ENCODE measurements around the gene LMF2. TPM values are rescaled to one million over a fixed set of nuclear protein-coding genes. Genes with fewer than 3 reads are reported as not detected.
A peak's percentile ranks its signal among the peaks of the same experiment; 100 is the strongest.

LMF2 gene
- total RNA-seq, 2 donors from 2014 or later: 147 to 158 TPM

- Histone ChIP-seq H3K36me3 (replicated peaks in 1 of 2; ENCODE audit: insufficient read depth in 1 of 2, low read depth in 2 of 2) (no peaks in the 10 kb centered on the region), H3K4me1 (peaks cover 51% of the 10 kb centered on the region), H3K9me3 (no peaks in the 10 kb centered on the region), H3K27me3 (no peaks in the 10 kb centered on the region), H3K4me3 (peak overlapping the region; percentile 22 to 39), H3K27ac (peak overlapping the region; percentile 80 to 91 (median 83))
- intact Hi-C loops (cut with DNase I): no loop called here
- WGBS, 2 donors: 12% methylated on average over 17 to 34 of the region's 45 CpGs
- DNase-seq (no peak), ATAC-seq (no peak)
- TF ChIP-seq, protein P1, sequence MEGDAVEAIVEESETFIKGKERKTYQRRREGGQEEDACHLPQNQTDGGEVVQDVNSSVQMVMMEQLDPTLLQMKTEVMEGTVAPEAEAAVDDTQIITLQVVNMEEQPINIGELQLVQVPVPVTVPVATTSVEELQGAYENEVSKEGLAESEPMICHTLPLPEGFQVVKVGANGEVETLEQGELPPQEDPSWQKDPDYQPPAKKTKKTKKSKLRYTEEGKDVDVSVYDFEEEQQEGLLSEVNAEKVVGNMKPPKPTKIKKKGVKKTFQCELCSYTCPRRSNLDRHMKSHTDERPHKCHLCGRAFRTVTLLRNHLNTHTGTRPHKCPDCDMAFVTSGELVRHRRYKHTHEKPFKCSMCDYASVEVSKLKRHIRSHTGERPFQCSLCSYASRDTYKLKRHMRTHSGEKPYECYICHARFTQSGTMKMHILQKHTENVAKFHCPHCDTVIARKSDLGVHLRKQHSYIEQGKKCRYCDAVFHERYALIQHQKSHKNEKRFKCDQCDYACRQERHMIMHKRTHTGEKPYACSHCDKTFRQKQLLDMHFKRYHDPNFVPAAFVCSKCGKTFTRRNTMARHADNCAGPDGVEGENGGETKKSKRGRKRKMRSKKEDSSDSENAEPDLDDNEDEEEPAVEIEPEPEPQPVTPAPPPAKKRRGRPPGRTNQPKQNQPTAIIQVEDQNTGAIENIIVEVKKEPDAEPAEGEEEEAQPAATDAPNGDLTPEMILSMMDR (IDR thresholded peaks at IDR 0.05): no peak
- TF ChIP-seq POLR2A (IDR thresholded peaks at IDR 0.05): no peak
Measured at GRCh38 chr22:50481045-50481439, 26.5 kb downstream of the LMF2 start.

DNA sequence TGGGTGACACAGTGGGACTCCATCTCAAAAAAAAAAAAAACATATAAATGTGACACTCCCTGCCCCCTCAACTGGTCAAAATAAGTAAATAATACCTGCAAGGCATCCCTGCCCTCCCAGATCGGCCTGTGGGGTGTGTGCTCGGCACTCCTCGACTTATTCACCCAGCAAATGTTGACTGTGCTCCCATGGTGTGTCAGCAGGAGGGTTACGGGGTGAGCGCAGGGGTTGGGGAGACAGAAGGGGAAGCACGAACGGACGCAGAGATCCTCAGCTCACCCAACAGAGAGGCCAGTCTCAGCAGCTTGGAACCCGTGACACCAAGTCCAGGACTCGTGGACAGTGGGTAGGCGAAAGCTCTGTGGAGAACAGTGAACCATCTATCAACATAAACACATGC is 27.8 kb downstream of the LMF2 start:
- Histone ChIP-seq H3K9me3 (no peaks in the 10 kb centered on the region), H3K36me3 (replicated peaks in 1 of 2; ENCODE audit: insufficient read depth in 1 of 2, low read depth in 2 of 2) (no peaks in the 10 kb centered on the region), H3K4me3 (no peak overlapping the region), H3K4me1 (peaks cover 43% of the 10 kb centered on the region), H3K27me3 (no peaks in the 10 kb centered on the region), H3K27ac (no peak overlapping the region)
- 65 to 75% methylated on average over 11 of the region's 11 CpGs for whole genome bisulfite sequencing, 2 donors
- ATAC-seq (no peak), DNase-seq (no peak)
- no peak for TF ChIP-seq POLR2A (IDR thresholded peaks at IDR 0.05)
- TF ChIP-seq, protein P1 (IDR thresholded peaks at IDR 0.05): no peak
- intact Hi-C loops (cut with DNase I): no loop called here

DNA sequence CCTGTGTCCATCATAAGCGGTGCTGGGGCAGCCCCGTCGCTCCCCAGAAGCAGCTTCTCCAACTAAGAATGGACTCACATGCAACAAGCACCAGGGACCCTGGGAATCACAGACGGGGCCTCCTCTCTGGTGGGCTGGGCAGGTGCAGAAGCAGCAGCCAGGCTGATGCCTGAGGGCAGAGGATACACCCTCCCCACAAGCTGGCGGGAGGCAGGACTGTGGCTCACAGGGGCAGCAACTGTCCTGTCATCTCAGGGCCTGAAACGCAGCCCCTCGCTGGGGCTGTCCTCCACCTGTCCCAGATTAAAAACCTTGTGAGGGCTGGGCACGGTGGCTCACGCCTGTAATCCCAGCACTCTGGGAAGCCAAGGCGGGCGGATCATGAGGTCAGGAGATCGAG is 29.6 kb downstream of the LMF2 start:
- ATAC-seq (no peak), DNase-seq (no peak)
- H3K9me3 ChIP-seq: no peaks in the 10 kb centered on the region
- TF ChIP-seq, protein P1 (IDR thresholded peaks at IDR 0.05): no peak
- TF ChIP-seq POLR2A (IDR thresholded peaks at IDR 0.05): no peak
- 92 to 99% methylated on average over 8 to 11 of the region's 12 CpGs for WGBS, 2 donors
- H3K27me3 ChIP-seq: no peaks in the 10 kb centered on the region
- no peaks in the 10 kb centered on the region for H3K36me3 ChIP-seq (replicated peaks in 1 of 2; ENCODE audit: insufficient read depth in 1 of 2, low read depth in 2 of 2)
- peaks cover 35% of the 10 kb centered on the region for H3K4me1 ChIP-seq
- H3K27ac ChIP-seq: no peak overlapping the region
- intact Hi-C loops (cut with DNase I): no loop called here
- no peak overlapping the region for H3K4me3 ChIP-seq

DNA sequence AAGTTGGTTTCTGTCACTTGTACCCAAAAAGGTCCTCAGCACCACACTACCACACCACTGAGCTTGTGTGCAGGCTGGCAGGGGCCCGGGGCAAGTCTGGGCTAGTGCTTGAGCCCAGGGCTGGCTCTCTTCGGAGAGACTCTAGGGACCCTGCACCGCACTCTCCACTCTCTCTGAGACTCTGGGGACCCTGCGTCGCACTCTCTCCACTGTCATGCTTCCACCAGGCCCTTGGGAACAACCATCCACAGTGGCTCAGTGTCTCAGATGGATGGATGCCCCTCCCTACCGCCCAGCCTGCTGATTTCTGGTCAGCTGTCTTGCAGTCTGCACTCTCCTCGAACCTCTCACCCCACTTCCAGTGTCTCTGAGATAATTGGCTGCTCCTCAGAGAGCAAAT is 30.6 kb downstream of the LMF2 start:
- intact Hi-C loops (cut with DNase I): no loop called here
- Histone ChIP-seq H3K9me3 (no peaks in the 10 kb centered on the region), H3K4me3 (no peak overlapping the region), H3K4me1 (peaks cover 35% of the 10 kb centered on the region), H3K27me3 (no peaks in the 10 kb centered on the region), H3K36me3 (replicated peaks in 1 of 2; ENCODE audit: insufficient read depth in 1 of 2, low read depth in 2 of 2) (no peaks in the 10 kb centered on the region), H3K27ac (no peak overlapping the region)
- 67 to 80% methylated on average over 4 to 7 of the region's 7 CpGs for WGBS, 2 donors
- no peak for TF ChIP-seq POLR2A (IDR thresholded peaks at IDR 0.05)
- TF ChIP-seq, protein P1 (IDR thresholded peaks at IDR 0.05): no peak
- DNase-seq (no peak), ATAC-seq (no peak)

- Histone ChIP-seq H3K9me3 (no peaks in the 10 kb centered on the region), H3K4me3 (no peak overlapping the region), H3K36me3 (replicated peaks in 1 of 2; ENCODE audit: insufficient read depth in 1 of 2, low read depth in 2 of 2) (no peaks in the 10 kb centered on the region), H3K27ac (peak overlapping the region in 3 of 4 donors; percentile 52 to 87 (median 84)), H3K4me1 (peaks cover 39% of the 10 kb centered on the region), H3K27me3 (no peaks in the 10 kb centered on the region)
- WGBS, 2 donors: 90 to 92% methylated on average over 6 of the region's 6 CpGs
- DNase-seq (no peak), ATAC-seq (no peak)
- TF ChIP-seq POLR2A (IDR thresholded peaks at IDR 0.05): no peak
- TF ChIP-seq, protein P1 (IDR thresholded peaks at IDR 0.05): no peak
- intact Hi-C loops (cut with DNase I): no loop called here
Measured at GRCh38 chr22:50475652-50476002, 31.9 kb downstream of the LMF2 start.

Measured in body of pancreas (tissue), 4 donors.